ENCODE measurements around the gene TMTC1.

DNA sequence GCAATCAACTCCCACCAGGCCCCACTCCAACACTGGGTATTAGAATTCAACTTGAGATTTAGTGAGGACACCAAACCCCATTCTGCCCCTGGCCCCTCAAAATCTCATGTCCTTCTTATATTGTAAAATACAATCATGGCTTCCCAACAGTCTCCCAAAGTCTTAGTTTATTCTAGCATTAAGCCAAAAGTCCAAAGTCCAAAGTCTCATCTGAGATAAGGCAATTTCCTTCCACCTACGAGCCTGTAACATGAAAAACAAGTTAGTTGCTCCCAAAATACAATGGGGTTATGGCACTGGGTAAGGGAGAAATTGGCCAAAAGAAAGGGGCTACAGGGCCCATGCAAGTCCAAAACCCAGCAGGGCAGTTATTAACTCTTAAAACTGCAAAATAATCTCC is 46.6 kb upstream of the TMTC1 start:
- TF ChIP-seq, protein P1, sequence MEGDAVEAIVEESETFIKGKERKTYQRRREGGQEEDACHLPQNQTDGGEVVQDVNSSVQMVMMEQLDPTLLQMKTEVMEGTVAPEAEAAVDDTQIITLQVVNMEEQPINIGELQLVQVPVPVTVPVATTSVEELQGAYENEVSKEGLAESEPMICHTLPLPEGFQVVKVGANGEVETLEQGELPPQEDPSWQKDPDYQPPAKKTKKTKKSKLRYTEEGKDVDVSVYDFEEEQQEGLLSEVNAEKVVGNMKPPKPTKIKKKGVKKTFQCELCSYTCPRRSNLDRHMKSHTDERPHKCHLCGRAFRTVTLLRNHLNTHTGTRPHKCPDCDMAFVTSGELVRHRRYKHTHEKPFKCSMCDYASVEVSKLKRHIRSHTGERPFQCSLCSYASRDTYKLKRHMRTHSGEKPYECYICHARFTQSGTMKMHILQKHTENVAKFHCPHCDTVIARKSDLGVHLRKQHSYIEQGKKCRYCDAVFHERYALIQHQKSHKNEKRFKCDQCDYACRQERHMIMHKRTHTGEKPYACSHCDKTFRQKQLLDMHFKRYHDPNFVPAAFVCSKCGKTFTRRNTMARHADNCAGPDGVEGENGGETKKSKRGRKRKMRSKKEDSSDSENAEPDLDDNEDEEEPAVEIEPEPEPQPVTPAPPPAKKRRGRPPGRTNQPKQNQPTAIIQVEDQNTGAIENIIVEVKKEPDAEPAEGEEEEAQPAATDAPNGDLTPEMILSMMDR (conservative IDR thresholded peaks at IDR 0.05), result no peak
- TF ChIP-seq EZH2 (IDR thresholded peaks at IDR 0.05; ENCODE audit: low read depth), result no peak
